Superior temporal gyrus (tissue), 1 donor: ENCODE measurements around the gene ZNF761.
A peak's percentile ranks its signal among the peaks of the same experiment; 100 is the strongest.
"Not testable (repeated sequence)": the region's sequence is repeated elsewhere in the genome, so short reads cannot be mapped to it uniquely, and the experiment has no call there.

Experiments
- DNase-seq: peaks from one replicate; pipeline ENCODE4 v3.0.0-alpha.2; 2016; ENCODE audit errors: extremely low spot score

ZNF761 gene

DNA sequence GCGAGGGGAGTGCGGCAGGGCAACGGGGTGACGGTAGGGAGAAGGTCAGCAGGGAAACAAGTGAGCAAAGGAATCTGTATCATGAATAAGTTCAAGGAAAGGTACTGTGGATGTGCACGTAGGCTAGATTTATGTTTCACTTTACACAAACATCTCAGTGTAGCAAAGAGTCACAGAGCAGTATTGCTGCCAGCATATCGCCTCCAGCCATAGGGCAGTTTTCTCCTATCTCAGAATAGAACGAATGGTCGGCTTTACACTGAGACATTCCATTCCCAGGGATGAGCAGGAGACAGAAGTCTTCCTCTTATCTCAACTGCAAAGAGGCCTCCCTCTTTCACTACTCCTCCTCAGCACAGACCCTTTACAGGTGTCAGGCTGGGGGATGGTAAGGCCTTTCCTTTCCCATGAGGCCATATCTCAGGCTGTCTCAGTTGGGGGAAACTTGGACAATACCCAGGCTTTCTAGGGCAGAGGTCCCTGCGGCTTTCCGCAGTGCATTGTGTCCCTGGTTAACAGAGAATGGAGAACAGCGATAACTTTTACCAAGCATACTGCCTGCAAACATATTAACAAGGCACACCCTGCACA lies 28.4 kb downstream of the ZNF761 start:
- not testable (repeated sequence) for DNase-seq

DNA sequence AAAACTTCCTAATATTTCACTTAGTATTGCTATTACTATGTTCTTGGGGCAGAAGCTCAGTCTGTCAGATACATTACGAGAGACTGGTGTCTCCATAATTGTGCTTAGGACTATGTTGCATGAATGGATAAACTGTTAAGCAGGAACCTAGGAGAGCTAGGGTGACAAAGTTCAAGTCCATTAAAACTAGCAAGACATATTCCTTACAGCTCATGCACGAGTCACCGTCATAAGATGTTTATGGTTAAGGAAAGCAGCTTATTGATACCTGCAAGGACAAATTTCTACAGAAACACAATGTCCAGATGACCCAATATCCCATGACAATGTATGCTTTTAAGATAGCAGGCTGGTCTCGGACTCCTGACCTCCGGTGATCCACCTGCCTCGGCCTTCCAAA lies 30.1 kb downstream of the ZNF761 start:
- no peak for DNase-seq

DNA sequence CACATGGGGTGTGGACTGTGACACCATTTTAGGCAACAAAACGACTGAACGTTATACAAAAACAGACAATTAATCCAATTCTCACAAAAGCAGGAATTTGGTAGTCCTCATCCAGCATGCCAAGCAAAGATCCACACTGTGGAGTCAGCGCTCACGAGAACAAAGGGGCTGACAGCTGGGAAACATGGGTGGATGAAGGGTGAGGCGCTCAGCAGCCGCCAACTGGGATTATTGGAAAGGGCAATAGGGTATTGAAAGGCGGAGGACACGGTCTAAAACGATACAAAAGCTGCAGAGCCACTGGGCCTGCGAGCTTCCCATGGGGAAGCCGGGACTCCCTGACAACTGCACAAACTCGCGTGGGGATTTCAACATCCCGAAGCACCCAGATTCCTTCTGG lies 31.1 kb downstream of the ZNF761 start:
- DNase-seq, result peak; percentile 6

GRCh38 chr19:53463263-53463662 lies 31.5 kb downstream of the ZNF761 start:
- peak; percentile 62 for DNase-seq

DNA sequence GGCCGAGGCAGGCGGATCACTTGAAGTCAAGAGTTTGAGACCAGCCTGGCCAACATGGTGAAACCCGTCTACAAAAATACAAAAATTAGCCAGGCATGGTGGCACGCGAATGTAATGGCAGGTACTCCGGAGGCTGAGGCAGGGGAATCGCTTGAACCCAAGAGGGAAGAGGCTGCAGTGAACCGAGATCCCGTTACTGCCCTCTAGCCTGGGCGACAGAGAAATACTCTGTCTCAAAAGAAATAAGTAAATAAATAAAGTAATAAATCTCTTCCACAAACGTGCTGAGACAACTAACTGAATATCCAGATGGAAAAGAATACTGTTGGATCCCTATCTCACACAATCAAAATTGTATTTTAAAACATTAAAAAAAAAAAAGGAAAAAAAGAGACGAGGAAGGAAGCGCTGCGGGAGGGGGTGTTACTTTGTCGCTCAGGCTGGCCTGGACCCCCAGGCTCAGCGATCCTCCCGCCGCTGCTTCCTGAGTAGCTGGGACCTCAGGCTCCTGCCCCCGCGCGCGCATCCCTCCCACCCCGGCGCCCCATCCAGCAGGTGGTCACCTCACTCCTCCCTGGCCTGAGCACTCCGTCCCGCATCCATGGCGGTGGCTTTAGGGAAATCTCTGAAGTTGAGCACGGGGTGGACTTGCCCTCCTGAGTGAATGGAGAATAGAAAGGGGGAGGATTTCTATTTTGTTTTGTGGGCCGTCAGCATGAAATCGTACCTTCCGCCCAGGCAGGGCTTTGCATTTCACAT lies 35.1 kb downstream of the ZNF761 start:
- no peak for DNase-seq

DNA sequence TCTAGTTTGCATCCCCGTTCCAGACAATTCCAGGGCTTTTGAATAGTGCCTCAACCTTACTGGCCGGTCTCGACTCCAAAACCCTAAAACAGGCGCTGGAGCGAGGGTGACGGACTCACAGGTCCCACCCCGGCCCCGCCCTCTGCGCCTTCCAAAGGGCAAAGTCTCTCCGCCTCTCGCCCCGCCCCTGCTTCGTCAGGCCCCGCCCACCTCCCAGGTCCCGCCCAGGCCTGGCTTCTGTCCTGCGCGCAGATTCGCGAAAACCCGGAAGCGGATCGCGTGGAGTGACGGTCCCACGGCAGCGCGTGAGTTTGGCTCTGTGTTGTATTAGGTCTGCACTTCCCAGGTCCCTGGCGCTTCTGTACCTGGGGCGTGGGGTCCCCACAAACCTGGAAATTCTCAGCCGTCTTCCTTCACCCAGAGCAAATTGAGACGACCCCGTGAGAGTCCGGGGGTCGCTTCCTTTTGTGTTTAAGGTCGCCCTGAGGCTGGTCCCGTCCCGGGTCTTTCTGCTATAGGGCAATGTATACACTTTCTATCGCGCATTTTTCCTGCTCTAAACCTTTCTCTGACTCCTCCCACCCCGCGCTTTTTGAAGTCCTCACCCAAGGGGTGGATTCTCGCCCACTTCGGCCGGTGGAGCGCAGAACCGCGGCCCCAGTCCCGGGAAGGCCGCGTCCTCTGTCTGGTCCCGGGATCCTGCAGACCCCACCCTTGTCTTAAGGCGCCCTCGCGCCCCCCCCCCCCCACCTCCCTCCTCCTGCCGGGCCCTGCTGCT lies 35.9 kb downstream of the ZNF761 start, which contains the start of gene ZNF813:
TSS of gene ZNF813 (plus strand) at position 249 of the 778 bp plus-strand sequence. CDS start 16,090 bp downstream, outside the sequence.
- peak; percentile 83 for DNase-seq

DNA sequence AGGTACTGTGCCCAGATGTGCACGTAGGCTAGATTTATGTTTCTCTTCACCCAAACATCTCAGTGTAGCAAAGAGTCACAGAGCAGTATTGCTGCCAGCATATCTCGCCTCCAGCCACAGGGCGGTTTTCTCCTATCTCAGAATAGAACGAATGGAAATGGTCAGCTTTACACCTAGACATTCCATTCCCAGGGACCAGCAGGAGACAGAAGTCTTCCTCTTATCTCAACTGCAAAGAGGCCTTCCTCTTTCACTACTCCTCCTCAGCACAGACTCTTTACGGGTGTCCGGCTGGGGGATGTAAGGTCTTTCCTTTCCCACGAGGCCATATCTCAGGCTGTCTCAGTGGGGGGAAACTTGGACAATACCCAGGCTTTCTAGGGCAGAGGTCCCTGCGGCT lies 36.8 kb downstream of the ZNF761 start:
- not testable (repeated sequence) for DNase-seq

- DNase-seq, result no peak
Measured at GRCh38 chr19:53471916-53472315, 40.1 kb downstream of the ZNF761 start.

GRCh38 chr19:53474832-53475231 lies 43.0 kb downstream of the ZNF761 start:
- DNase-seq, result not testable (repeated sequence)

- DNase-seq, result not testable (repeated sequence)
Measured at GRCh38 chr19:53475470-53475869, 43.7 kb downstream of the ZNF761 start.

- not testable (repeated sequence) for DNase-seq
Measured at GRCh38 chr19:53483751-53484150, 52.0 kb downstream of the ZNF761 start.

DNA sequence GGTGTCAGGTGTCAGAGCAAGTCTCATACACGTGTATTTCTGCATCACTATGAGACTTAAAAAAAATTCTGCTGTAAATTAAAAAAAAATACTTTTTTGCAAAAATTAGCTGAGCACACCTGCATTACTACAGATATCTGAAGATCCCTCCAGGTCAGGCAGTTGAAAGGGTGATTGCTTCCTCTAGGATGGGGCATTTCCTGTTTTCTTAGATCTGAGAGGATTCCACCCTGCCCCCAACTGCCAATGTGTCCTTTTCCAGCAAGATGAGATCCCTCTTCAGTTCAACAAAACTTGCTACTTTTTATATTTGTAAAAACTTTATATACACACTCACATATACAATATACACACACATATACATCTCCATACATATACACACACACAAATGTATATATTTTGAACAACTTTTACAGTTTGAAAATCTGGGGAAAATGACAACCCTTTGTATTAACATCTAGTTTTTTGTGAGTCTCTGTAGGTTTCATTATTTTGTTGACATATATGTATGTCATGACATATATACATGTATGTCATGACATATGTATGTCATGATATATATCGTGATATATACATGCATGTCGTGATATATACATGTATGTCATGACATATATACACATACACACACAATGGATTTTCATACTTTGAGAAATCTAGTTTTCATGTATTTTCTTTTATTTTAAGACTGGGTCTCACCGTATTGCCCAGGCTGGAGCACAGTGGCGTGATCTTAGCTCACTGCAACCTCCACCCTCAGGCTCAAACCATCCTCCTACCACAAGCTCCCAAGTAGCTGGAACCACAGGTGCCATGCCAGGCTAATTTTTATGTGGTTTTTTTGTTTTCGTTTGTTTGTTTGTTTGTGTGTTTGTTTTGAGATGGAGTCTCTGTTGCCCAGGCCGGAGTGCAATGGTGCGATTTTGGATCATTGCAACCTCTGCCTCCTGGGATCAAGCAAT lies 53.5 kb downstream of the ZNF761 start:
- DNase-seq, result no peak

- no peak for DNase-seq
Measured at GRCh38 chr19:53492153-53492552, 60.4 kb downstream of the ZNF761 start.

- DNase-seq, result not testable (repeated sequence)
Measured at GRCh38 chr19:53497311-53498023, 65.7 kb downstream of the ZNF761 start.

GRCh38 chr19:53498024-53498395 lies 66.2 kb downstream of the ZNF761 start:
- DNase-seq, result not testable (repeated sequence)

GRCh38 chr19:53503151-53503550 lies 71.4 kb downstream of the ZNF761 start:
- DNase-seq, result peak; percentile 11

- peak; percentile 33 for DNase-seq
Measured at GRCh38 chr19:53503671-53504364, 72.0 kb downstream of the ZNF761 start.

GRCh38 chr19:53504365-53504703 lies 72.5 kb downstream of the ZNF761 start:
- peak; percentile 41 for DNase-seq

- peak; percentile 20 for DNase-seq
Measured at GRCh38 chr19:53504885-53505284, 73.1 kb downstream of the ZNF761 start.

DNA sequence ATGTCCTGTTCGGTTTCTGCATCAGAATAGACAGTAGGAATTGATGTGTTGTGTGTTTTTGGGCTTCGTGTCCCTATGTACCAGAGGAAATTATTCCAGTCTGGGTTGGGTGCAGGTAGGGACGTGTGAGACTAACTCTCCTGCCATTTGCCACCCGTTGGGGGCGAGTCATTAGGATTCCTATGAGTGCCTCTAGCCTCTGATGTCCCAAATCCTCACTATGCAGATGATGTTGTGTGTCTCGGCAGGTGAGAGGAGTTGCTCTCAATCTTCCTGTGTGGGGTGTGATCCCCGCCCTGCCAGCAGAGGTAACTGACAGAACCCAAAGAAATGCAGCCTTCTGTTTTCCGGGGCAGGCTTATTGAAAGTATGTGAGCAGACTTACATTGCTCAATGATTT lies 74.9 kb downstream of the ZNF761 start:
- no peak for DNase-seq
